ENCODE results near the gene B4GALT5. TPM values are rescaled to one million over a fixed set of nuclear protein-coding genes. Genes with fewer than 3 reads are reported as not detected.

B4GALT5 gene
- total and polyA plus RNA-seq, 7 donors, result 17.1 to 46.0 (median 21.4) TPM

GRCh38 chr20:49608752-49609670, 104.7 kb downstream of the B4GALT5 start:
- Histone ChIP-seq H3K27me3 (peaks cover 0 to 4% (median 0%) of the 10 kb centered on the region in 3 donors), H3K36me3 (no peaks in the 10 kb centered on the region), H3K27ac (no peak overlapping the region), H3K9me3 (no peaks in the 10 kb centered on the region), H3K4me3 (no peak overlapping the region), H3K4me1 (peaks cover 0 to 26% (median 19%) of the 10 kb centered on the region in 4 donors)
- 4 to 7% methylated on average over 17 of the region's 17 CpGs for WGBS, 2 donors
- TF ChIP-seq POLR2AphosphoS5 (IDR thresholded peaks at IDR 0.05) (no peak), CTCF (IDR thresholded peaks at IDR 0.05) (peak; percentile 91 to 98 (median 96)), POLR2A (IDR thresholded peaks at IDR 0.05) (no peak), EP300 (IDR thresholded peaks at IDR 0.05) (no peak)
- peak; percentile 82 for DNase-seq
- intact Hi-C loops (cut with DNase I), result loop anchor here (1.0 to 5.0 kb wide), 3 partner anchors 66 to 319 kb away; no protein-coding TSS in a partner anchor

DNA sequence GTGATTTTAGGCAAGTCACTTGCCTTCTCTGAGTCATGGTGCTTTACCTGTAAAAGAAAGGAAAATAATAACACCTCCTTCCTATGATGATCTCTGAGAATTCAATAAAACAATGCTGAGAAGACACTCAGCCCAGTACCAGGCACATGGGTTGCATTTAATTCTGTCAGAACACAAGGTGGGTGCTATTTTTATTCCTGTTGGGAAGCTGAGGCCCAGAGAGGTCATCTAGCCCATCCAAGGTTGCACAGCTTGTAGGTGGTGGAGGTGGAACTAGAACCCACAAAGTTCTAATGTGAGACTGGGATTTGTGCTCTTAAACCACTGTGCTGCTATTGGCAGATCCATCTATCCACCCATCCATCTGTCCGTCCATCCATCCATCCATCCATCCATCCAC, 106.1 kb downstream of the B4GALT5 start:
- Histone ChIP-seq H3K27me3 (peaks cover 0 to 4% (median 0%) of the 10 kb centered on the region in 3 donors), H3K27ac (no peak overlapping the region), H3K9me3 (no peaks in the 10 kb centered on the region), H3K4me3 (no peak overlapping the region), H3K4me1 (peaks cover 0 to 35% (median 21%) of the 10 kb centered on the region in 4 donors), H3K36me3 (no peaks in the 10 kb centered on the region)
- TF ChIP-seq EP300 (IDR thresholded peaks at IDR 0.05), result no peak
- TF ChIP-seq POLR2AphosphoS5 (IDR thresholded peaks at IDR 0.05), result no peak
- no peak for TF ChIP-seq CTCF (IDR thresholded peaks at IDR 0.05)
- TF ChIP-seq POLR2A (IDR thresholded peaks at IDR 0.05), result no peak
- intact Hi-C loops (cut with DNase I), result loop anchor here (5.0 kb wide), 1 partner anchor 275 kb away; no protein-coding TSS in a partner anchor
- DNase-seq, result no peak
- WGBS, 2 donors, result 93 to 98% methylated on average over 1 of the region's 1 CpG

DNA sequence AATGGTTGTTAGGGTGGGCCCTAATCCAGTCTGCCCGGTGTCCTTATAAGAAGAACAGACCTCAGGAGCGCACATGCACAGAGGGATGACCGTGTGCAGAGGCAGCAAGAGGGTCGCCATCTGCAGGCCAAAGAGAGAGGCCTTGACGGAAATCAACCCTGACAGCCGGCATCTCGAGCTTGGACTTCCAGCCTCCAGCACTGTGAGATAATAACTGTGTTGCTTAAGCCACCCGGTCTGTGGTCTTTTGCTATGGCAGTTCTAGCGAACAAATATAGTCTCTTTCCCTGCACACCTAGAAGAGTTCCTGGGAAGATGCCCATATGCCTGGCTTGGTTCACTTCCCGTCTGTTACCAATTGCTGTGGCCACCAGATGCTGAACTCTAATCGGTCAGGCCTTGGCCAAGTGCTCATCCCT, 110.5 kb downstream of the B4GALT5 start:
- Histone ChIP-seq H3K36me3 (no peaks in the 10 kb centered on the region), H3K4me1 (peaks cover 0 to 21% (median 11%) of the 10 kb centered on the region in 4 donors), H3K4me3 (no peak overlapping the region), H3K9me3 (no peaks in the 10 kb centered on the region), H3K27me3 (peaks cover 0 to 3% (median 0%) of the 10 kb centered on the region in 3 donors), H3K27ac (peak overlapping the region in 1 of 4 donors; percentile 57)
- 86 to 87% methylated on average over 11 of the region's 11 CpGs for WGBS, 2 donors
- intact Hi-C loops (cut with DNase I), result no loop called here
- TF ChIP-seq POLR2AphosphoS5 (IDR thresholded peaks at IDR 0.05), result no peak
- TF ChIP-seq POLR2A (IDR thresholded peaks at IDR 0.05), result no peak
- no peak for TF ChIP-seq EP300 (IDR thresholded peaks at IDR 0.05)
- no peak for TF ChIP-seq CTCF (IDR thresholded peaks at IDR 0.05)
- no peak for DNase-seq

- no peak overlapping the region for H3K4me3 ChIP-seq
- H3K27me3 ChIP-seq, result no peaks in the 10 kb centered on the region
- intact Hi-C loops (cut with DNase I), result no loop called here
- WGBS, 2 donors, result 91% methylated on average over 9 of the region's 9 CpGs
- peaks cover 0 to 21% (median 11%) of the 10 kb centered on the region in 4 donors for H3K4me1 ChIP-seq
- H3K27ac ChIP-seq, result peak overlapping the region in 1 of 4 donors; percentile 57
- no peak for TF ChIP-seq POLR2A (IDR thresholded peaks at IDR 0.05)
- peak in 2 of 4 donors; percentile 21 to 27 for TF ChIP-seq POLR2AphosphoS5 (IDR thresholded peaks at IDR 0.05)
- no peaks in the 10 kb centered on the region for H3K36me3 ChIP-seq
- peak; percentile 80 for DNase-seq
- H3K9me3 ChIP-seq, result peaks cover 0 to 3% (median 0%) of the 10 kb centered on the region in 4 donors
These were observed 111.1 kb downstream of the B4GALT5 start for GRCh38 chr20:49602345-49603208.
